Measurements from ENCODE around the gene MAPK10.

DNA sequence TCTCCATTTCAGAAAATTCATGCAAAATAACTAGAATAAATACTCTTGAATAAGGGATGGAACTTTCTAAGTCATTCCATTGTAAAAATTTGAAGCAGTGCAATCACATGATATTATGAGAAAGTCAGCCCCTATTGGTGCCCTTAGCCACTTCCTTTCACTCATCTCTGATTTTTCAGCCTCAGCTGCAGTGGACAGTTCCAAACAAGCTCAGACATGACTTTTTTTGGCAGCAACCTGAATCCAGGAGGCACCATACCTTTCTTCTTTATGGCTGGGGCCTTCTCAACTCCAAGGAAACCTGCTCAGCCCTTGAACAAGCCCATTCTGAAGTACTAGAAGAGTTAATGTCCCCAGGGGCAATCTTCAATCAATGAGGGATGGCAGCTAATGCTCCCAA lies 40.5 kb downstream of the MAPK10 start:
- TF ChIP-seq, protein P1, sequence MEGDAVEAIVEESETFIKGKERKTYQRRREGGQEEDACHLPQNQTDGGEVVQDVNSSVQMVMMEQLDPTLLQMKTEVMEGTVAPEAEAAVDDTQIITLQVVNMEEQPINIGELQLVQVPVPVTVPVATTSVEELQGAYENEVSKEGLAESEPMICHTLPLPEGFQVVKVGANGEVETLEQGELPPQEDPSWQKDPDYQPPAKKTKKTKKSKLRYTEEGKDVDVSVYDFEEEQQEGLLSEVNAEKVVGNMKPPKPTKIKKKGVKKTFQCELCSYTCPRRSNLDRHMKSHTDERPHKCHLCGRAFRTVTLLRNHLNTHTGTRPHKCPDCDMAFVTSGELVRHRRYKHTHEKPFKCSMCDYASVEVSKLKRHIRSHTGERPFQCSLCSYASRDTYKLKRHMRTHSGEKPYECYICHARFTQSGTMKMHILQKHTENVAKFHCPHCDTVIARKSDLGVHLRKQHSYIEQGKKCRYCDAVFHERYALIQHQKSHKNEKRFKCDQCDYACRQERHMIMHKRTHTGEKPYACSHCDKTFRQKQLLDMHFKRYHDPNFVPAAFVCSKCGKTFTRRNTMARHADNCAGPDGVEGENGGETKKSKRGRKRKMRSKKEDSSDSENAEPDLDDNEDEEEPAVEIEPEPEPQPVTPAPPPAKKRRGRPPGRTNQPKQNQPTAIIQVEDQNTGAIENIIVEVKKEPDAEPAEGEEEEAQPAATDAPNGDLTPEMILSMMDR (IDR thresholded peaks at IDR 0.05) = no peak
- TF ChIP-seq POLR2A (IDR thresholded peaks at IDR 0.05) (no peak), POLR2AphosphoS5 (IDR thresholded peaks at IDR 0.05) (no peak), EP300 (IDR thresholded peaks at IDR 0.05; ENCODE audit: low read depth) (no peak)
